Naive thymus-derived CD8-positive, alpha-beta T cell (primary cell): ENCODE measurements around the gene BCL2L15. TPM values are rescaled to one million over a fixed set of nuclear protein-coding genes. Genes with fewer than 3 reads are reported as not detected.
A peak's percentile ranks its signal among the peaks of the same experiment; 100 is the strongest.

ENCODE experiments used
- ATAC-seq, 2 donors: fragments of 150-1000 bp; cut with Tn5 transposase in 1 of 2; sonication (Bioruptor Pico), chemical (Tn5 transposase) in 1 of 2; 1 replicate in 1 of 2; 2 replicates in 1 of 2; pipeline ENCODE4 v1.10.0; 2021; ENCODE audit warnings: mild to moderate bottlenecking in 2 of 2, moderate library complexity in 2 of 2
- POLR2A ChIA-PET: fragments of 350-600 bp; sonication (Branson Sonifier 250); formaldehyde crosslinking; loops from one replicate; lab custom pipeline; 2021; ENCODE audit warnings: antibody characterized with exemption; lab: Charles Lee
- DNase-seq, 10 donors: peaks; one replicate each; pipeline versions ENCODE4 v3.0.0 to v3.0.0-alpha.2; 2020 to 2022
- H3K27ac Mint-ChIP-seq, 10 donors: one replicate each; pipeline ENCODE4 v1.8.0; 2020 to 2022; ENCODE audit warnings: mild to moderate bottlenecking in 10 of 10, mixed read lengths in 10 of 10, moderate library complexity in 4 of 10, inconsistent platforms in 1 of 10
- H3K27me3 Mint-ChIP-seq, 5 donors: one replicate each; pipeline ENCODE4 v1.8.0; 2021 to 2022; ENCODE audit warnings: mixed read lengths in 5 of 5
- H3K36me3 Mint-ChIP-seq, 3 donors: one replicate each; pipeline ENCODE4 v1.8.0; 2020 to 2022; ENCODE audit warnings: mixed read lengths in 3 of 3, mild to moderate bottlenecking in 2 of 3, inconsistent platforms in 1 of 3
- H3K4me1 Mint-ChIP-seq, 4 donors: one replicate each; pipeline ENCODE4 v1.8.0; 2021 to 2022; ENCODE audit warnings: mixed read lengths in 4 of 4
- H3K4me3 Mint-ChIP-seq, 10 donors: one replicate each; pipeline ENCODE4 v1.8.0; 2020 to 2022; ENCODE audit warnings: mild to moderate bottlenecking in 10 of 10, mixed read lengths in 10 of 10, moderate library complexity in 6 of 10, inconsistent platforms in 1 of 10
- H3K9me3 Mint-ChIP-seq, 9 donors: one replicate each; pipeline ENCODE4 v1.8.0; 2020 to 2022; ENCODE audit warnings: mixed read lengths in 9 of 9, mild to moderate bottlenecking in 3 of 9, inconsistent platforms in 1 of 9, moderate library complexity in 1 of 9
- polyA plus RNA-seq, 3 donors: library from polyadenylated mRNA; unstranded; fragments of 300-500 nt; fragmentation: Illumina TruSeq; gene quantifications; one replicate each; pipeline ENCODE4 v1.2.3, GENCODE V29; 2021
- total RNA-seq, 8 experiments: library from RNA in 2 of 8; stranded (reverse) in 2 of 8; gene quantifications; one replicate each; pipeline ENCODE4 v1.2.3 and lab custom pipeline; 2021 to 2026

BCL2L15 gene
- total and polyA plus RNA-seq, 5 experiments from 2014 or later = 0.03 to 3.3 (median 1.3) TPM; not detected in 2

GRCh38 chr1:113928187-113928930 is 41.0 kb upstream of the BCL2L15 start:
- POLR2A ChIA-PET = interaction anchor here (0.9 to 10.2 kb wide), 12 partner anchors 11 to 145 kb away, joined by 3 to 179 read pairs (median 14); partner anchors contain the start of genes AP4B1, DCLRE1B and RSBN1
- Mint-ChIP-seq H3K36me3 (peaks cover 0 to 4% (median 2%) of the 10 kb centered on the region in 3 donors), H3K4me3 (peak overlapping the region; percentile 82 to 100 (median 98)), H3K27ac (peak overlapping the region; percentile 98 to 100 (median 100)), H3K9me3 (no peaks in the 10 kb centered on the region), H3K4me1 (peaks cover 34 to 49% (median 45%) of the 10 kb centered on the region in 4 donors), H3K27me3 (peaks cover 0 to 4% (median 0%) of the 10 kb centered on the region in 5 donors)
- no peak for DNase-seq
- no peak for ATAC-seq

GRCh38 chr1:113924473-113924872 is 37.1 kb upstream of the BCL2L15 start:
- Mint-ChIP-seq H3K4me1 (peaks cover 13 to 18% (median 15%) of the 10 kb centered on the region in 4 donors), H3K9me3 (no peaks in the 10 kb centered on the region)
- POLR2A ChIA-PET = interaction anchor here (0.6 to 1.7 kb wide), 2 partner anchors 19 to 308 kb away, joined by 4 to 8 read pairs; partner anchors contain the start of genes AP4B1 and DCLRE1B

GRCh38 chr1:113922957-113923356 is 35.6 kb upstream of the BCL2L15 start:
- no peak for ATAC-seq

More at GRCh38 chr1:113924473-113924872, 37.1 kb upstream of the BCL2L15 start:
- Mint-ChIP-seq H3K4me3 (no peak overlapping the region), H3K27me3 (peaks cover 0 to 5% (median 0%) of the 10 kb centered on the region in 5 donors), H3K27ac (no peak overlapping the region), H3K36me3 (no peaks in the 10 kb centered on the region)
- no peak for ATAC-seq
- no peak for DNase-seq

GRCh38 chr1:113918243-113918642 is 30.9 kb upstream of the BCL2L15 start:
- no peak overlapping the region for H3K4me3 Mint-ChIP-seq
- POLR2A ChIA-PET = no interaction called here
- ATAC-seq (no peak), DNase-seq (no peak)
- peaks cover 0 to 5% (median 2%) of the 10 kb centered on the region in 5 donors for H3K27me3 Mint-ChIP-seq
- H3K9me3 Mint-ChIP-seq = no peaks in the 10 kb centered on the region
- peak overlapping the region in 1 of 10 donors; percentile 44 for H3K27ac Mint-ChIP-seq
- peaks cover 0 to 3% (median 0%) of the 10 kb centered on the region in 4 donors for H3K4me1 Mint-ChIP-seq
- peaks cover 0 to under 1% (median 0%) of the 10 kb centered on the region in 3 donors for H3K36me3 Mint-ChIP-seq

More at GRCh38 chr1:113922957-113923356, 35.6 kb upstream of the BCL2L15 start:
- POLR2A ChIA-PET = no interaction called here
- peaks cover 4 to 5% (median 4%) of the 10 kb centered on the region in 4 donors for H3K4me1 Mint-ChIP-seq
- H3K9me3 Mint-ChIP-seq = no peaks in the 10 kb centered on the region
- no peak for DNase-seq
- H3K4me3 Mint-ChIP-seq = no peak overlapping the region
- H3K36me3 Mint-ChIP-seq = no peaks in the 10 kb centered on the region
- H3K27me3 Mint-ChIP-seq = peaks cover 0 to 5% (median 2%) of the 10 kb centered on the region in 5 donors
- H3K27ac Mint-ChIP-seq = no peak overlapping the region

- DNase-seq (no peak), ATAC-seq (no peak)
- POLR2A ChIA-PET = interaction anchor here (0.8 kb wide), 1 partner anchor 12 kb away, joined by 3 read pairs; the partner anchor contains the start of gene HIPK1
- peaks cover 0 to 6% (median 0%) of the 10 kb centered on the region in 4 donors for H3K4me1 Mint-ChIP-seq
- H3K4me3 Mint-ChIP-seq = no peak overlapping the region
- H3K27me3 Mint-ChIP-seq = peaks cover 0 to 5% (median 0%) of the 10 kb centered on the region in 5 donors
- H3K36me3 Mint-ChIP-seq = peaks cover 0 to 8% (median 0%) of the 10 kb centered on the region in 3 donors
- H3K27ac Mint-ChIP-seq = peak overlapping the region in 1 of 10 donors; percentile 44
- no peaks in the 10 kb centered on the region for H3K9me3 Mint-ChIP-seq
These were observed 30.2 kb upstream of the BCL2L15 start for GRCh38 chr1:113917400-113918082.

- ATAC-seq (no peak), DNase-seq (no peak)
- Mint-ChIP-seq H3K27ac (no peak overlapping the region), H3K36me3 (peaks cover 0 to 9% (median 0%) of the 10 kb centered on the region in 3 donors), H3K4me1 (peaks cover 0 to 6% (median 0%) of the 10 kb centered on the region in 4 donors), H3K4me3 (no peak overlapping the region), H3K9me3 (no peaks in the 10 kb centered on the region), H3K27me3 (peaks cover 0 to 5% (median 0%) of the 10 kb centered on the region in 5 donors)
- POLR2A ChIA-PET = interaction anchor here (0.7 to 1.8 kb wide), 2 partner anchors 12 to 28 kb away, joined by 3 to 8 read pairs; partner anchors contain the start of gene HIPK1
These were observed 29.6 kb upstream of the BCL2L15 start for GRCh38 chr1:113916974-113917373.

GRCh38 chr1:113913887-113914664 is 26.7 kb upstream of the BCL2L15 start:
- H3K27me3 Mint-ChIP-seq = peaks cover 0 to 5% (median 0%) of the 10 kb centered on the region in 5 donors
- H3K36me3 Mint-ChIP-seq = peaks cover 0 to 35% (median 16%) of the 10 kb centered on the region in 3 donors
- no peaks in the 10 kb centered on the region for H3K9me3 Mint-ChIP-seq
- POLR2A ChIA-PET = no interaction called here
- ATAC-seq (no peak), DNase-seq (no peak)
- no peak overlapping the region for H3K27ac Mint-ChIP-seq
- H3K4me1 Mint-ChIP-seq = peaks cover 0 to 6% (median 2%) of the 10 kb centered on the region in 4 donors
- H3K4me3 Mint-ChIP-seq = no peak overlapping the region

- H3K4me3 Mint-ChIP-seq = no peak overlapping the region
- ATAC-seq (no peak), DNase-seq (no peak)
- peaks cover 0 to 8% (median 3%) of the 10 kb centered on the region in 4 donors for H3K4me1 Mint-ChIP-seq
- peaks cover 0 to 42% (median 16%) of the 10 kb centered on the region in 3 donors for H3K36me3 Mint-ChIP-seq
- no peak overlapping the region for H3K27ac Mint-ChIP-seq
- H3K27me3 Mint-ChIP-seq = peaks cover 0 to 4% (median 0%) of the 10 kb centered on the region in 5 donors
- H3K9me3 Mint-ChIP-seq = no peaks in the 10 kb centered on the region
- POLR2A ChIA-PET = no interaction called here
These were observed 25.9 kb upstream of the BCL2L15 start for GRCh38 chr1:113913312-113913668.

- ATAC-seq (no peak), DNase-seq (no peak)
- H3K27me3 Mint-ChIP-seq = no peaks in the 10 kb centered on the region
- H3K9me3 Mint-ChIP-seq = no peaks in the 10 kb centered on the region
- H3K4me1 Mint-ChIP-seq = peaks cover 0 to 8% (median 5%) of the 10 kb centered on the region in 4 donors
- H3K27ac Mint-ChIP-seq = peak overlapping the region in 1 of 10 donors; percentile 56
- H3K4me3 Mint-ChIP-seq = no peak overlapping the region
- H3K36me3 Mint-ChIP-seq = peaks cover 0 to 47% (median 19%) of the 10 kb centered on the region in 3 donors
- POLR2A ChIA-PET = no interaction called here
These were observed 25.4 kb upstream of the BCL2L15 start for GRCh38 chr1:113912594-113913311.

GRCh38 chr1:113905435-113905861 is 18.1 kb upstream of the BCL2L15 start:
- Mint-ChIP-seq H3K27me3 (no peaks in the 10 kb centered on the region), H3K27ac (peak overlapping the region; percentile 97 to 100 (median 100)), H3K4me1 (peaks cover 27 to 61% (median 49%) of the 10 kb centered on the region in 4 donors), H3K4me3 (peak overlapping the region; percentile 94 to 100 (median 99)), H3K36me3 (peaks cover 0 to 54% (median 13%) of the 10 kb centered on the region in 3 donors), H3K9me3 (no peaks in the 10 kb centered on the region)
- peak in 4 of 10 donors; percentile 9 to 69 (median 10) for DNase-seq
- peak; percentile 3 to 6 for ATAC-seq
- POLR2A ChIA-PET = interaction anchor here (1.2 to 6.4 kb wide), 8 partner anchors 19 to 70 kb away, joined by 3 to 145 read pairs (median 12); partner anchors contain the start of gene HIPK1
